Endodermal cell (in vitro differentiated cells): ENCODE measurements around the gene DELE1. TPM values are rescaled to one million over a fixed set of nuclear protein-coding genes. Genes with fewer than 3 reads are reported as not detected.

Source experiments
- DNase-seq: peaks from one replicate; pipeline ENCODE4 v3.0.0-alpha.2; 2017
- H3K27ac ChIP-seq: 2 replicates; pipeline ENCODE4 v1.5.1; 2013; ENCODE audit warnings: mild to moderate bottlenecking, low read depth, low read length, moderate library complexity
- H3K27me3 ChIP-seq: 2 replicates; pipeline ENCODE4 v1.6.1; 2013; ENCODE audit warnings: mild to moderate bottlenecking, low read length, moderate library complexity; ENCODE audit not compliant: insufficient read depth, control insufficient read depth, poor library complexity, severe bottlenecking
- H3K36me3 ChIP-seq: 2 replicates; pipeline ENCODE4 v1.7.0; 2013; ENCODE audit warnings: mild to moderate bottlenecking, low read length, moderate library complexity; ENCODE audit not compliant: control insufficient read depth, insufficient read depth
- H3K4me1 ChIP-seq: one replicate; pipeline ENCODE4 v1.7.0; 2013; ENCODE audit warnings: low read length; ENCODE audit not compliant: control insufficient read depth, insufficient read depth
- H3K4me3 ChIP-seq: 2 replicates; pipeline ENCODE4 v1.5.1; 2013; ENCODE audit warnings: mild to moderate bottlenecking, low read length, moderate library complexity
- H3K9ac ChIP-seq: 2 replicates; pipeline ENCODE4 v1.6.1; 2013; ENCODE audit warnings: mild to moderate bottlenecking, low read length, moderate library complexity; ENCODE audit not compliant: poor library complexity, severe bottlenecking; ENCODE audit errors: extremely low read depth
- H3K9me3 ChIP-seq: 2 replicates; pipeline ENCODE4 v1.6.1; 2013; ENCODE audit warnings: mild to moderate bottlenecking, low read length, moderate library complexity; ENCODE audit not compliant: control insufficient read depth
- H3K27ac Mint-ChIP-seq: 2 replicates; pipeline ENCODE4 v1.8.0; 2020; ENCODE audit warnings: mixed read lengths
- H3K27me3 Mint-ChIP-seq: 2 replicates; pipeline ENCODE4 v1.8.0; 2021; ENCODE audit warnings: mild to moderate bottlenecking, mixed read lengths; ENCODE audit not compliant: insufficient read depth
- H3K36me3 Mint-ChIP-seq: 2 replicates; pipeline ENCODE4 v1.8.0; 2020; ENCODE audit warnings: low read depth, mixed read lengths
- H3K4me1 Mint-ChIP-seq: 2 replicates; pipeline ENCODE4 v1.8.0; 2020; ENCODE audit warnings: mixed read lengths
- H3K4me3 Mint-ChIP-seq: 2 replicates; pipeline ENCODE4 v1.8.0; 2020; ENCODE audit warnings: mild to moderate bottlenecking, moderate library complexity, mixed read lengths
- H3K9me3 Mint-ChIP-seq: 2 replicates; pipeline ENCODE4 v1.8.0; 2020; ENCODE audit warnings: mild to moderate bottlenecking, mixed read lengths
- WGBS, 2 experiments: methylation state at CpG; one replicate each; pipeline versions ENCODE4 v1.1.5 to v1.1.7; 2013; ENCODE audit warnings: missing lambda C conversion rate in 2 of 2, mixed read lengths in 1 of 2; ENCODE audit not compliant: insufficient coverage in 1 of 2, insufficient read length in 1 of 2; 5-methylcytosine and 5-hydroxymethylcytosine counted together
- total RNA-seq, 2 donors: library from RNA; stranded (reverse); fragmentation: NEBNext Ultra II Directional in 1 of 2; extraction: Animal tissue kit (Norgen Biotek cat#: 25700) in 1 of 2; gene quantifications; 2 replicates in 1 of 2; 3 replicates in 1 of 2; pipeline ENCODE4 v1.2.1, GENCODE V29; 2021
- TF ChIP-seq, protein P1 (sequence below): fragments of 200-600 bp; sonication (generic); conservative IDR thresholded peaks from 2 replicates; pipeline ENCODE4 v1.5.0; 2021; ENCODE audit warnings: antibody characterized with exemption, mild to moderate bottlenecking

Gene DELE1
- total RNA-seq, 2 donors from 2014 or later: 66.5 to 71.4 TPM

DNA sequence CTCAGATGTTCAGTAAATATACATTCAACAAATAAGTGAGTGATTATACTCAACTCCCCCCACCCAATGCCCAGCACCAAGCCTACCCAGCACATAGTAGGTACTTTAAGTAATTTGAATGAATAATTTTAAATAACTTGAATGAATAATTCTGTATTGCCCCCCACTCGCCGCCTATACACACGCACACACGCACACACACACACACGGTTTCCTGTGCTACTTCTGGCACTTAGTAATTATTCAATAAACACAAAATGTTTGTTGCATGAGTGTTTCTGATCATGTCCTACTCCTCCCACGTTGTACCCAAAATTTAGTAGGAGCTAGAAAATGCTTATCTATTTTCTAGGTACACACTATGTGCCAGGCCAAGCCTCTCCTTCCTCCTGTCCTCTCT lies 18.1 kb downstream of the DELE1 start:
- Histone ChIP-seq H3K27ac (no peak overlapping the region), H3K4me3 (no peak overlapping the region), H3K9me3 (no peaks in the 10 kb centered on the region), H3K36me3 (peaks cover 24% of the 10 kb centered on the region), H3K27me3 (no peaks in the 10 kb centered on the region), H3K4me1 (no peaks in the 10 kb centered on the region), H3K9ac (no peak overlapping the region)
- Mint-ChIP-seq H3K36me3 (peaks cover 20% of the 10 kb centered on the region), H3K9me3 (no peaks in the 10 kb centered on the region), H3K4me3 (no peak overlapping the region), H3K27me3 (peaks cover 3% of the 10 kb centered on the region), H3K27ac (no peak overlapping the region), H3K4me1 (peaks cover 4% of the 10 kb centered on the region)
- no peak for DNase-seq
- WGBS, 2 experiments: 91 to 97% methylated on average over 3 to 6 of the region's 6 CpGs
- TF ChIP-seq, protein P1, sequence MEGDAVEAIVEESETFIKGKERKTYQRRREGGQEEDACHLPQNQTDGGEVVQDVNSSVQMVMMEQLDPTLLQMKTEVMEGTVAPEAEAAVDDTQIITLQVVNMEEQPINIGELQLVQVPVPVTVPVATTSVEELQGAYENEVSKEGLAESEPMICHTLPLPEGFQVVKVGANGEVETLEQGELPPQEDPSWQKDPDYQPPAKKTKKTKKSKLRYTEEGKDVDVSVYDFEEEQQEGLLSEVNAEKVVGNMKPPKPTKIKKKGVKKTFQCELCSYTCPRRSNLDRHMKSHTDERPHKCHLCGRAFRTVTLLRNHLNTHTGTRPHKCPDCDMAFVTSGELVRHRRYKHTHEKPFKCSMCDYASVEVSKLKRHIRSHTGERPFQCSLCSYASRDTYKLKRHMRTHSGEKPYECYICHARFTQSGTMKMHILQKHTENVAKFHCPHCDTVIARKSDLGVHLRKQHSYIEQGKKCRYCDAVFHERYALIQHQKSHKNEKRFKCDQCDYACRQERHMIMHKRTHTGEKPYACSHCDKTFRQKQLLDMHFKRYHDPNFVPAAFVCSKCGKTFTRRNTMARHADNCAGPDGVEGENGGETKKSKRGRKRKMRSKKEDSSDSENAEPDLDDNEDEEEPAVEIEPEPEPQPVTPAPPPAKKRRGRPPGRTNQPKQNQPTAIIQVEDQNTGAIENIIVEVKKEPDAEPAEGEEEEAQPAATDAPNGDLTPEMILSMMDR: no peak

DNA sequence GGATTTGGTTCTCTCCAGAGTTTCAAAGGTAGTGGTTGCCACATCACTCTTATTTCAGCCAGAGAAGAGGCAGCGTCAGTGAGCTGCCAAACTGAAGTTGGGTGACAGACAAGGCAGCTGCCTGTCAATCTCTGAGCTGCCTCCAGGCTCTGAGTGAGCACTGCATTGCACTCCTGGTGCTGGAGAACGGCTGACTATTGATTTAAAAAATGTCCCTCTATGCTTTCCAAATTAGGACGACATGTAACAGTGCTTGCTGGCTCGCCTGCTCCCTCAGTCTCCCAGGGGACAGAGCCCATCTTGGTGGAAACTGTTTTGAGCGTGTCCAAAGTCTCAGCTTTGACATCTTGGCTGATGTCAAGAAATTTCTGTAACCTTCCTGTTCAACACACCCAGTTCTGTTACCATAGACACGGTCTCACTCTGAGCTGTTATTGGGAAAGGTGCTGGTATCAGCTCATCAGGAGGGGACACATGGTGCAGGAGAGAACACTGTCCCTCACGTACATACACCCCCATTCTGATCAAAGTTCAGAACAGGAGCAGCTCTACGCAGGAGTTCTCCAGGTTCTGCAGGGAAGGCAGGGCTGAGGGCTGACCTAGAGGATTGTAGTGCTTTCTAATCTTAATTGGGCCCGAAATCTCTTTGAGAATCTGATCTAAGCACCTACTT lies 18.6 kb downstream of the DELE1 start:
- TF ChIP-seq, protein P1: no peak
- no peak for DNase-seq
- H3K27ac ChIP-seq: no peak overlapping the region
- Mint-ChIP-seq H3K4me1 (peaks cover 4% of the 10 kb centered on the region), H3K27ac (no peak overlapping the region), H3K27me3 (peaks cover 3% of the 10 kb centered on the region), H3K36me3 (peaks cover 16% of the 10 kb centered on the region), H3K4me3 (no peak overlapping the region), H3K9me3 (no peaks in the 10 kb centered on the region)
- no peak overlapping the region for H3K9ac ChIP-seq
- H3K4me3 ChIP-seq: no peak overlapping the region
- H3K36me3 ChIP-seq: peaks cover 20% of the 10 kb centered on the region
- no peaks in the 10 kb centered on the region for H3K27me3 ChIP-seq
- no peaks in the 10 kb centered on the region for H3K9me3 ChIP-seq
- H3K4me1 ChIP-seq: no peaks in the 10 kb centered on the region
- 92 to 95% methylated on average over 6 to 9 of the region's 9 CpGs for WGBS, 2 experiments

DNA sequence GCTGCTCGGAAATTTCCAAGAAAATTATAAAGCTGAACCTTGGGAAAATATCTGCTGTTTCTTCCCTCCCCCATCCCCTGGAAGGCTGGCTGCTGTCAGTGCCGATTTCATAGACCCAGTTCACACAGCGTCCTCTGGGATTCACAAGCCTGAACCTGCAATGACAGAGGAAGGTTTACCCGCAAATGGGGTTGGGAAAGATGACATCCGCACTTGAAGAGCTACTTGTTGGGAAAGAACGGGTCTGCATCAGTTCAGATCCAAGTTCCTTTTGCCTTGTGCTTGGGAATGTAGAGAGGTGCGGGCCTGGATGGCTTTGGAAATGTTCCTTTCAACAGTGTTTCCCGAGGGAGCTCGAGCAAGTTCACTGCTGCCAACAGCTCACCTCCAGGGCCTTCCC lies 20.4 kb downstream of the DELE1 start:
- H3K9me3 Mint-ChIP-seq: no peaks in the 10 kb centered on the region
- no peak for DNase-seq
- Histone ChIP-seq H3K4me3 (no peak overlapping the region), H3K4me1 (no peaks in the 10 kb centered on the region), H3K36me3 (peaks cover 11% of the 10 kb centered on the region), H3K27ac (no peak overlapping the region), H3K9me3 (no peaks in the 10 kb centered on the region), H3K27me3 (no peaks in the 10 kb centered on the region), H3K9ac (no peak overlapping the region)
- H3K27me3 Mint-ChIP-seq: peaks cover 3% of the 10 kb centered on the region
- H3K27ac Mint-ChIP-seq: no peak overlapping the region
- peaks cover 11% of the 10 kb centered on the region for H3K36me3 Mint-ChIP-seq
- TF ChIP-seq, protein P1: no peak
- peaks cover 4% of the 10 kb centered on the region for H3K4me1 Mint-ChIP-seq
- WGBS, 2 experiments: 91 to 94% methylated on average over 9 of the region's 9 CpGs
- no peak overlapping the region for H3K4me3 Mint-ChIP-seq
